ENCODE data around the gene ANKS6. TPM values are rescaled to one million over a fixed set of nuclear protein-coding genes. Genes with fewer than 3 reads are reported as not detected.
A peak's percentile ranks its signal among the peaks of the same experiment; 100 is the strongest.

Gene ANKS6
- total and polyA plus RNA-seq, 4 donors: 1.9 to 6.3 (median 2.9) TPM

DNA sequence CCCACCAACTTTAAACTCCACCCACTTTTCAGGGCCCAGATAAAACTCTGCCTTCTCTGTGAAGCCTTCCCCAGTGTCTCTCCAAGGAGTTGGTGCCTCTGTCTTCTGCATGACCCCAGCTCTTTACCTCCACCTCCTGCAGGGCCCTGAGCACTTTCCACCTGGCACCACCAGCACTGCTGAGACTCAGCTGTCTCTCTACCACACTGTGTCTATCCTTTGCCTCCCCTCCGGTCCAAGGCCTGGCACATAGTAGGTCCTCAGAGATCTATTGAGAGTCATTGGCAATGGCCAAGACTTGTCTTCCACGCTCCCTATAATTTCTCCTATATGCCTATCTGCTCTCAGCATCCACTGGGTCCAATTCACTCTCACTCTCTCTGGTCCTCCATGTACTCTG is 74.7 kb downstream of the ANKS6 start (continued):
- TF ChIP-seq, protein P1, sequence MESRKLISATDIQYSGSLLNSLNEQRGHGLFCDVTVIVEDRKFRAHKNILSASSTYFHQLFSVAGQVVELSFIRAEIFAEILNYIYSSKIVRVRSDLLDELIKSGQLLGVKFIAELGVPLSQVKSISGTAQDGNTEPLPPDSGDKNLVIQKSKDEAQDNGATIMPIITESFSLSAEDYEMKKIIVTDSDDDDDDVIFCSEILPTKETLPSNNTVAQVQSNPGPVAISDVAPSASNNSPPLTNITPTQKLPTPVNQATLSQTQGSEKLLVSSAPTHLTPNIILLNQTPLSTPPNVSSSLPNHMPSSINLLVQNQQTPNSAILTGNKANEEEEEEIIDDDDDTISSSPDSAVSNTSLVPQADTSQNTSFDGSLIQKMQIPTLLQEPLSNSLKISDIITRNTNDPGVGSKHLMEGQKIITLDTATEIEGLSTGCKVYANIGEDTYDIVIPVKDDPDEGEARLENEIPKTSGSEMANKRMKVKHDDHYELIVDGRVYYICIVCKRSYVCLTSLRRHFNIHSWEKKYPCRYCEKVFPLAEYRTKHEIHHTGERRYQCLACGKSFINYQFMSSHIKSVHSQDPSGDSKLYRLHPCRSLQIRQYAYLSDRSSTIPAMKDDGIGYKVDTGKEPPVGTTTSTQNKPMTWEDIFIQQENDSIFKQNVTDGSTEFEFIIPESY (IDR thresholded peaks at IDR 0.05): no peak
- TF ChIP-seq SP1 (IDR thresholded peaks at IDR 0.05) (no peak), GABPA (IDR thresholded peaks at IDR 0.05 in 1 of 2, conservative IDR thresholded peaks at IDR 0.05 in 1 of 2) (no peak), EGR1 (IDR thresholded peaks at IDR 0.05; ENCODE audit: low read depth in 2 of 2) (no peak), FOXA2 (IDR thresholded peaks at IDR 0.05) (no peak), HNF4G (IDR thresholded peaks at IDR 0.05) (no peak), JUND (IDR thresholded peaks at IDR 0.05) (no peak)
- TF ChIP-seq, protein P2, sequence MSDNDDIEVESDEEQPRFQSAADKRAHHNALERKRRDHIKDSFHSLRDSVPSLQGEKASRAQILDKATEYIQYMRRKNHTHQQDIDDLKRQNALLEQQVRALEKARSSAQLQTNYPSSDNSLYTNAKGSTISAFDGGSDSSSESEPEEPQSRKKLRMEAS (IDR thresholded peaks at IDR 0.05): no peak

DNA sequence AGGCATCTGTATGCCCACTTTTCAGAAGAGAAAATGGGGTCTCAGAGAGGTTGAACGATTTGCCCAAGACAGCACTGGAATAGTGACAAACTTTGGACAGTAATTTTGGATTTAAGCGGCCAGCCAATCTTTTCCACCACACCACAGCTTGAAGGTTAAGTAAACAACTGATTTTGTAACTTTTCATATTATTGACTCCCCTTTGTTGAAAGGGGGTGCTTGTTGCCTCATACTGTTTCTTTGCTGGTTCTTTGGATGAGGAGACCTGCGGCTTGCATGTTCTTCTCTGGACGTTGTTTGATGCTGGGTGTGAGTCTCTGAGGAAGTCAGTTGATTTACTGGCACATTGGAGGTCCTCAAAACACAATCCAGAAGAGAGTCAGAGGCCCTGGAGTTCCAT is 76.0 kb downstream of the ANKS6 start:
- no peak for TF ChIP-seq RXRA (IDR thresholded peaks at IDR 0.05)
- TF ChIP-seq HNF4A (conservative IDR thresholded peaks at IDR 0.05): peak in 1 of 2 donors; percentile 18
- peak; percentile 43 for TF ChIP-seq FOXA2 (IDR thresholded peaks at IDR 0.05)
- TF ChIP-seq GABPA (IDR thresholded peaks at IDR 0.05 in 1 of 2, conservative IDR thresholded peaks at IDR 0.05 in 1 of 2): no peak
- TF ChIP-seq FOXA1 (IDR thresholded peaks at IDR 0.05): peak; percentile 11
- Histone ChIP-seq H3K9me3 (ENCODE audit: control insufficient read depth in 4 of 4, low read length in 3 of 4) (peaks cover 0 to 5% (median 3%) of the 10 kb centered on the region in 4 donors), H3K9ac (ENCODE audit: low read depth in 1 of 2, low read length in 2 of 2) (no peak overlapping the region), H3K27ac (ENCODE audit: low read depth in 1 of 2, low read length in 2 of 2) (no peak overlapping the region), H3K4me3 (ENCODE audit: low read depth in 1 of 3, low read length in 3 of 3) (no peak overlapping the region), H3K27me3 (ENCODE audit: control insufficient read depth in 4 of 4, insufficient read depth in 4 of 4, low read length in 3 of 4) (peaks cover 0 to 2% (median under 1%) of the 10 kb centered on the region in 4 donors), H3K36me3 (ENCODE audit: control insufficient read depth in 4 of 4, insufficient read depth in 3 of 4, low read depth in 1 of 4, low read length in 3 of 4) (no peaks in the 10 kb centered on the region), H3K4me1 (ENCODE audit: control insufficient read depth in 4 of 4, insufficient read depth in 4 of 4, low read length in 3 of 4) (no peaks in the 10 kb centered on the region)
- DNase-seq (ENCODE audit: low spot score): no peak
- 40% methylated on average over 4 of the region's 4 CpGs for WGBS

DNA sequence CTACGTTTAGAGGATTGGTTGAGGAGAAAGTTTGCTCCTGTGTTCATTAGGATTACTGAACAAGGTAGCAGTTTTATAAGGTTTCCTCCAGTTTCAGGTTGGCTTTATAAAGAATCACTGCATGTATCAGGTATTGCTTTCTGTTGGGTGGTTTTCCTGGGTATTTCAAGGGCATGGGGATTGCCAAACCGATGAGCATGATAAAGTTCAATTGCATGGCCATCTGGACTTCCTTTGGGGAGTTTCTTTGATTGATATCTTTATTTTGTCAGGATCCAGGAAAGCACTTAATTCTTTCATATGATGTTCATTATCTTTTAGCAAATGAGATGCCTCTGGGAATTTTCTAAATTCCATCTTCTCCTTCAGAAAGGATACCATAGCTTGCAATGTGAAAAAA is 77.3 kb downstream of the ANKS6 start:
- Histone ChIP-seq H3K27ac (ENCODE audit: low read depth in 1 of 2, low read length in 2 of 2) (no peak overlapping the region), H3K4me1 (ENCODE audit: control insufficient read depth in 4 of 4, insufficient read depth in 4 of 4, low read length in 3 of 4) (no peaks in the 10 kb centered on the region), H3K27me3 (ENCODE audit: control insufficient read depth in 4 of 4, insufficient read depth in 4 of 4, low read length in 3 of 4) (no peaks in the 10 kb centered on the region), H3K4me3 (ENCODE audit: low read depth in 1 of 3, low read length in 3 of 3) (no peak overlapping the region), H3K9me3 (ENCODE audit: control insufficient read depth in 4 of 4, low read length in 3 of 4) (peaks cover 0 to 5% (median 3%) of the 10 kb centered on the region in 4 donors), H3K36me3 (ENCODE audit: control insufficient read depth in 4 of 4, insufficient read depth in 3 of 4, low read depth in 1 of 4, low read length in 3 of 4) (no peaks in the 10 kb centered on the region), H3K9ac (ENCODE audit: low read depth in 1 of 2, low read length in 2 of 2) (no peak overlapping the region)
- WGBS: 63% methylated on average over 2 of the region's 2 CpGs
- no peak for TF ChIP-seq FOXA2 (IDR thresholded peaks at IDR 0.05)
- no peak for TF ChIP-seq RAD21 (IDR thresholded peaks at IDR 0.05)
- TF ChIP-seq NR2F2 (IDR thresholded peaks at IDR 0.05): no peak
- no peak for TF ChIP-seq TAF1 (conservative IDR thresholded peaks at IDR 0.05)
- TF ChIP-seq, protein P3, sequence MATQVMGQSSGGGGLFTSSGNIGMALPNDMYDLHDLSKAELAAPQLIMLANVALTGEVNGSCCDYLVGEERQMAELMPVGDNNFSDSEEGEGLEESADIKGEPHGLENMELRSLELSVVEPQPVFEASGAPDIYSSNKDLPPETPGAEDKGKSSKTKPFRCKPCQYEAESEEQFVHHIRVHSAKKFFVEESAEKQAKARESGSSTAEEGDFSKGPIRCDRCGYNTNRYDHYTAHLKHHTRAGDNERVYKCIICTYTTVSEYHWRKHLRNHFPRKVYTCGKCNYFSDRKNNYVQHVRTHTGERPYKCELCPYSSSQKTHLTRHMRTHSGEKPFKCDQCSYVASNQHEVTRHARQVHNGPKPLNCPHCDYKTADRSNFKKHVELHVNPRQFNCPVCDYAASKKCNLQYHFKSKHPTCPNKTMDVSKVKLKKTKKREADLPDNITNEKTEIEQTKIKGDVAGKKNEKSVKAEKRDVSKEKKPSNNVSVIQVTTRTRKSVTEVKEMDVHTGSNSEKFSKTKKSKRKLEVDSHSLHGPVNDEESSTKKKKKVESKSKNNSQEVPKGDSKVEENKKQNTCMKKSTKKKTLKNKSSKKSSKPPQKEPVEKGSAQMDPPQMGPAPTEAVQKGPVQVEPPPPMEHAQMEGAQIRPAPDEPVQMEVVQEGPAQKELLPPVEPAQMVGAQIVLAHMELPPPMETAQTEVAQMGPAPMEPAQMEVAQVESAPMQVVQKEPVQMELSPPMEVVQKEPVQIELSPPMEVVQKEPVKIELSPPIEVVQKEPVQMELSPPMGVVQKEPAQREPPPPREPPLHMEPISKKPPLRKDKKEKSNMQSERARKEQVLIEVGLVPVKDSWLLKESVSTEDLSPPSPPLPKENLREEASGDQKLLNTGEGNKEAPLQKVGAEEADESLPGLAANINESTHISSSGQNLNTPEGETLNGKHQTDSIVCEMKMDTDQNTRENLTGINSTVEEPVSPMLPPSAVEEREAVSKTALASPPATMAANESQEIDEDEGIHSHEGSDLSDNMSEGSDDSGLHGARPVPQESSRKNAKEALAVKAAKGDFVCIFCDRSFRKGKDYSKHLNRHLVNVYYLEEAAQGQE (IDR thresholded peaks at IDR 0.05): no peak
- no peak for TF ChIP-seq FOXA1 (IDR thresholded peaks at IDR 0.05)
- TF ChIP-seq EGR1 (IDR thresholded peaks at IDR 0.05; ENCODE audit: low read depth in 2 of 2): no peak
- TF ChIP-seq GABPA (IDR thresholded peaks at IDR 0.05 in 1 of 2, conservative IDR thresholded peaks at IDR 0.05 in 1 of 2): no peak
- no peak for TF ChIP-seq HNF4A (conservative IDR thresholded peaks at IDR 0.05)
- TF ChIP-seq HNF4G (IDR thresholded peaks at IDR 0.05): no peak
- no peak for TF ChIP-seq SP1 (IDR thresholded peaks at IDR 0.05)
- TF ChIP-seq RXRA (IDR thresholded peaks at IDR 0.05): no peak
- TF ChIP-seq, protein P2 (IDR thresholded peaks at IDR 0.05): no peak
- TF ChIP-seq JUND (IDR thresholded peaks at IDR 0.05): no peak
- TF ChIP-seq, protein P1 (IDR thresholded peaks at IDR 0.05): no peak
- TF ChIP-seq YY1 (IDR thresholded peaks at IDR 0.05): no peak
- TF ChIP-seq, protein P4, sequence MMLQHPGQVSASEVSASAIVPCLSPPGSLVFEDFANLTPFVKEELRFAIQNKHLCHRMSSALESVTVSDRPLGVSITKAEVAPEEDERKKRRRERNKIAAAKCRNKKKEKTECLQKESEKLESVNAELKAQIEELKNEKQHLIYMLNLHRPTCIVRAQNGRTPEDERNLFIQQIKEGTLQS (IDR thresholded peaks at IDR 0.05): no peak
- no peak for DNase-seq (ENCODE audit: low spot score)
